ENCODE data around the gene DPYD.
A peak's percentile ranks its signal among the peaks of the same experiment; 100 is the strongest.

Gene DPYD

DNA sequence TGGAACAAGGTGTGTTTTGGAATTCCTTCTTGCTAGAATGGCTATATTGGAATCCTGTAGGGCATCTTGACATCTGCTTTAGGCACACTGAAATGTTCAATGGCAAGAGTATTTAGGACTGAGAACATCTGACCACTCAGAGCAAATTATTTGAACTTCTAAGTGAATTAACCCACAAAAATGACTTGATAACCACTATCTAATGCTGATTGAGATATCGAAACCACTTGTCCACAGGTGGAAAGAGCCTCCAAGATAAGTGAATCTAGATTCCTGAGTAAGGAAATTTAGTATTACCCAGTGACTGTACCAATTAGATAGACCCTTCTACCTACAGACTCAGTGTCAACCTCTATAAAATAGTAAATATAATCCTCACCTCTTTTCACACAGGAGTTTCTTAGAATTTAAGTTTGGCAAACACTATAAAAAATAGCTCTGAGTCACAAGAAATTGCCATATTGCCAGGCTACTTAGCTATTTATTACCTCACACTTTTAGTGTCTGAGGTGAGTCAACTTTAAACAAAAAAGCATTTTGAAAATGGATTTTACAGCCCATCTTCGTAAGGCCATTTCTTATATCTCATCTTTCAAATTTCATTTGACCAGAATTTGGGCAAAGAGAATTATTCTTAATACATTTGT is 777.5 kb downstream of the DPYD start:
- Mint-ChIP-seq H3K27me3 (no peaks in the 10 kb centered on the region), H3K4me3 (no peak overlapping the region), H3K9me3 (no peaks in the 10 kb centered on the region), H3K36me3 (ENCODE audit: insufficient read depth) (no peaks in the 10 kb centered on the region), H3K4me1 (ENCODE audit: low read depth in 2 of 2) (peaks cover 0 to 4% of the 10 kb centered on the region in 2 donors), H3K27ac (no peak overlapping the region)
- no peak for DNase-seq
- ATAC-seq (replicated peaks), result no peak

DNA sequence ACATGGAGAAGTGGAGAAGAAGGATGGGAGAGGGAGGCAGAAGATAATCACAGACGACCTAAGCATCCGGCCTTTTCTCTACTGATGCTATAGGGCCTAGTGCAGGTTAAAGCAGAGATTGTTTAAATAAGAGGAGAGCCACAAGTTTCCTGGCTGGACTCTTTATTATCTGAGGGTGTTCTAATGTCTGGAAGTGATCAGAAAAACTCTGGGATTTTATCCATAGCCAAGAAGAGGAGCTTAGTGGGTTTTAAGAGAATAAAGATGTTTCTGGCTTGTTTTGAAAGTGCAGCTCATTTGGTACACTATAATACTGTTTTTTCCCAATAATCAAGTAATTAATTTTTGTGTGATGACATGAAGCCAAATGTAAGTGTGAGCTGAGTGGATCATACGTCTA is 780.2 kb downstream of the DPYD start:
- Mint-ChIP-seq H3K9me3 (no peaks in the 10 kb centered on the region), H3K4me1 (ENCODE audit: low read depth in 2 of 2) (peaks cover 0 to 4% of the 10 kb centered on the region in 2 donors), H3K27me3 (no peaks in the 10 kb centered on the region), H3K36me3 (ENCODE audit: insufficient read depth) (no peaks in the 10 kb centered on the region), H3K4me3 (no peak overlapping the region), H3K27ac (no peak overlapping the region)
- ATAC-seq (replicated peaks), result no peak
- no peak for DNase-seq

DNA sequence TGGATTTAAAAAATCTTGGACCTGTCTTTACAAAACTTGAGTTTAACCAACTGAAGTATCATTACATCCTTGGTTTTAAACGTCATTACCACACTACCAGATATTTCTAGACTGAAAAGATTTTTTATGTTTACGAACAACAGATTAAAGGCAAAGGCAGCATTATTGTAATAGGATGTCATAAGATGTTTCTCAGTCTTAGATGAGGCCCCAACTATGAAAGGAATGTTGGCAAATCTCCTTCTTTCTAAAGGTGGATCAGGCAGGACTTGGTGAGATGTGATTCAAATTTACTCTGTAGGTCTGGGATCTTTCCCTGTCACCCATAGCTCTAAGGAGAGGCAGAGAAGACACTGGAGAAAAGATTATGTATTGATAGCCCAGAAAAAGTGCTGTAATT is 781.3 kb downstream of the DPYD start:
- Mint-ChIP-seq H3K27ac (no peak overlapping the region), H3K9me3 (no peaks in the 10 kb centered on the region), H3K27me3 (no peaks in the 10 kb centered on the region), H3K4me1 (ENCODE audit: low read depth in 2 of 2) (peaks cover 0 to 2% of the 10 kb centered on the region in 2 donors), H3K4me3 (no peak overlapping the region), H3K36me3 (ENCODE audit: insufficient read depth) (no peaks in the 10 kb centered on the region)
- ATAC-seq (replicated peaks) (no peak), DNase-seq (no peak)

DNA sequence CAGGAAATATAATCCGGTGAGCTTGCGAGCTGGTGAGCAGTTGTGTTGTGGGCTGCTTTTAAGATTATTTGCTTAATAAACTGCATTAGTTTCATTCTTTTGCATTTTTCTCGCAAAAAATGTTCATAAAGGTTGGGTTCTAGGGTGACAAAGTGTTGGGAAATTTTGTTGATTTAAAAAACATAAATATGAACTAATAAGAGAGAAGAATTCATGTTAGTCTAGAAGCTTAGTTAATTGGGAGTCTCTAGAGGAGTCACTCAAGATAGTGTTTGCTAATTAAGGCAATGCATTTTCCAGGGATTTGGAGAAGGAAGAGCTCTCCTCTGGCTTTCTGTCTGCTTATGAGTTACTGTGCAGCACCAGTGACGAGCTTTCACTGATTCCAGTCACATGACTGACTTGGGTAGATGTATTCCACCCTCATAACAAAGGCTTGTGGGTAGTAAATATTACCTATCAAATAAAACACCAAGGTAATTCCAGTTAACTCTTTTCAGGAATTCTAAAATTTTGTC is 782.3 kb downstream of the DPYD start:
- ATAC-seq (replicated peaks) (no peak), DNase-seq (no peak)
- Mint-ChIP-seq H3K27ac (no peak overlapping the region), H3K4me1 (ENCODE audit: low read depth in 2 of 2) (no peaks in the 10 kb centered on the region), H3K27me3 (no peaks in the 10 kb centered on the region), H3K36me3 (ENCODE audit: insufficient read depth) (no peaks in the 10 kb centered on the region), H3K9me3 (no peaks in the 10 kb centered on the region), H3K4me3 (no peak overlapping the region)

DNA sequence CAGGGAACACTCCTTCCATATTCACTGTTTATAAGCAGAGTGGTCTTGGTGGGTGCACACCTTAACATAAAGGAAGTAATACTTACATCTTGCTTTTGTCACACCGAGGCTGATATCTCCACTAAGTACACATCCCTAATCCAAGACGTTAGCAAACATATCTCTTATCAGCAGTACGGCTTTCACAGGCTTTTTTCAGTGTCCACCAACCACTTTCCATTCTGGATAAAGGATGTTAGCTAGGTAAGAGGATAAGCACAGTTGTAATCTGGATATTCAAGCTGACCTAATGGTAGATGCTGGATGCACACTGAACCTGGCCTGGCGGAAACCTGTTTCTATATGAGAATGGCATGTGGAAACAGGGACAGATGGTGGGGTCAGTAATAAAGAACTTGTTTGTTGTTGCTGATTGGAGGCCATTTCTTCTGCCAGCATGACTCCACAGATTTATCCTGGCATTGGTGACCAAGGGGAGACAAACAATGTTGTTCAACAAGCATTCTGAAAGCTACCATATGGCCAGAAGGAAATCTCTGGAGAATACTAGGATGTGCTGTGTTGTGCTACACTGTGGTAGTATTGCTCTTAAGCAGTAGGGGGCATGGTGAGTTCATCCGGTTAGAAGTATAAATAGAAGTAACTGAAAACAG is 782.8 kb downstream of the DPYD start:
- Mint-ChIP-seq H3K9me3 (no peaks in the 10 kb centered on the region), H3K27me3 (no peaks in the 10 kb centered on the region), H3K4me1 (ENCODE audit: low read depth in 2 of 2) (no peaks in the 10 kb centered on the region), H3K27ac (no peak overlapping the region), H3K36me3 (ENCODE audit: insufficient read depth) (no peaks in the 10 kb centered on the region), H3K4me3 (no peak overlapping the region)
- ATAC-seq (replicated peaks) (peak; percentile 63), DNase-seq (peak in 1 of 3 experiments; percentile 6)

DNA sequence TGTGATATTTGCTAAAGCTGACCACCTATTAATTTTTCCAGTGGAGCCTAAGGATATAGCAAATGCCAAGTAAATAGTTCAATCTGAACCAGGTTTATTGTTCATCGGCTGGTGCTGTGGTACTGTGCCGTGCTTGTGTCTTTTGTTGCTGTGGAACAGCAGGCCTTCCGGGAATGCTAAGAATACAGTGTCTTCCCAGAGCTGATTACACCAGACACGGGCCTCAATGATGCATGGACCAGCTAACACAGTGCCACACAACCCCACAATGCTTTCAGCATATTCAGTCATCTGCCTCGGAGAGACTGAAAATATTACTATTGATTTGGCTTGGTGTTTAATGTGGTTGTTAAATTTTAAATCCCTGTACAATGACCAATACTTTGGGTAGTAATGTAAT is 783.8 kb downstream of the DPYD start:
- H3K4me1 Mint-ChIP-seq (ENCODE audit: low read depth in 2 of 2), result no peaks in the 10 kb centered on the region
- no peak for DNase-seq
- H3K9me3 Mint-ChIP-seq, result no peaks in the 10 kb centered on the region
- ATAC-seq (replicated peaks), result no peak
- H3K4me3 Mint-ChIP-seq, result no peak overlapping the region
- no peaks in the 10 kb centered on the region for H3K27me3 Mint-ChIP-seq
- no peaks in the 10 kb centered on the region for H3K36me3 Mint-ChIP-seq (ENCODE audit: insufficient read depth)
- no peak overlapping the region for H3K27ac Mint-ChIP-seq

DNA sequence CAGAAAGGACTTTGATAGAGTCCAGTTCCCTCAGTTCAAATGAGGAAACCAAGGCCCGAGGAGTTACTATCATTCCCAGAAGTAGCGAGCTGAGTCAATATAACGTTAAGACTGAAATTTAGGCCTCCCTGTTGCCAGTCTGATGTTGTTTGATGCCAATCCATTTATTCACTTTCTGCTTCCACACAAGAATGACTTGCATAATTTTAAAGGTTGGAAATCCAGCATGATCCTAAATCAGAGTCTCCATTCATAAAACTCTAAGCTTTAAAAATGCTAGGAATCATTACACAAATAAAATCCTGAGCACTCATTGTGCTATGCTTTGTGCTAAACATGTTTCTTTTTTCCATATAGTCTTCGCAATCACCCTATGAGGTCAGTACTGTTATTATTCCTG is 784.9 kb downstream of the DPYD start:
- no peak overlapping the region for H3K4me3 Mint-ChIP-seq
- H3K4me1 Mint-ChIP-seq (ENCODE audit: low read depth in 2 of 2), result no peaks in the 10 kb centered on the region
- H3K27me3 Mint-ChIP-seq, result no peaks in the 10 kb centered on the region
- no peaks in the 10 kb centered on the region for H3K9me3 Mint-ChIP-seq
- no peak for ATAC-seq (replicated peaks)
- no peak overlapping the region for H3K27ac Mint-ChIP-seq
- DNase-seq, result no peak
- H3K36me3 Mint-ChIP-seq (ENCODE audit: insufficient read depth), result no peaks in the 10 kb centered on the region

DNA sequence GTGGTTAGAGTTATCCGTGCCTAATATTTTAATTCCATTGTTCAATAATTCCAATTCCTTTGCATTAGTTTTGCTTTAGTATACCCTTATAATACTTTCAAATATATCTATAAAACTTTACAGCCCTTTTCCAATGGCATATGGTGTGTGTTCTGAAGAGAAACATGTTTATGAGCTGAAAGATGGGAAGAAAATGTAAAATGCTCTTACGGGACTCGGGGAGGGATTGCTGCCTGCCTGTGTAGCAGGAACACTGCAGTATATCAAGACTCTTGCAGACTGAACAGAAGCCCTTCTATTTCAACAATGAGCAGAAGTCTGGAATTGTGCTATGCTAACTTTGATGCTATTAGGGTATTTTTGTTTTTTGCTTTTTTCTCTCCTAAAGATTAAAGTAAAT is 792.4 kb downstream of the DPYD start:
- H3K36me3 Mint-ChIP-seq (ENCODE audit: insufficient read depth), result no peaks in the 10 kb centered on the region
- DNase-seq (no peak), ATAC-seq (replicated peaks) (no peak)
- no peaks in the 10 kb centered on the region for H3K27me3 Mint-ChIP-seq
- H3K9me3 Mint-ChIP-seq, result no peaks in the 10 kb centered on the region
- H3K4me1 Mint-ChIP-seq (ENCODE audit: low read depth in 2 of 2), result no peaks in the 10 kb centered on the region
- H3K4me3 Mint-ChIP-seq, result no peak overlapping the region
- H3K27ac Mint-ChIP-seq, result no peak overlapping the region

DNA sequence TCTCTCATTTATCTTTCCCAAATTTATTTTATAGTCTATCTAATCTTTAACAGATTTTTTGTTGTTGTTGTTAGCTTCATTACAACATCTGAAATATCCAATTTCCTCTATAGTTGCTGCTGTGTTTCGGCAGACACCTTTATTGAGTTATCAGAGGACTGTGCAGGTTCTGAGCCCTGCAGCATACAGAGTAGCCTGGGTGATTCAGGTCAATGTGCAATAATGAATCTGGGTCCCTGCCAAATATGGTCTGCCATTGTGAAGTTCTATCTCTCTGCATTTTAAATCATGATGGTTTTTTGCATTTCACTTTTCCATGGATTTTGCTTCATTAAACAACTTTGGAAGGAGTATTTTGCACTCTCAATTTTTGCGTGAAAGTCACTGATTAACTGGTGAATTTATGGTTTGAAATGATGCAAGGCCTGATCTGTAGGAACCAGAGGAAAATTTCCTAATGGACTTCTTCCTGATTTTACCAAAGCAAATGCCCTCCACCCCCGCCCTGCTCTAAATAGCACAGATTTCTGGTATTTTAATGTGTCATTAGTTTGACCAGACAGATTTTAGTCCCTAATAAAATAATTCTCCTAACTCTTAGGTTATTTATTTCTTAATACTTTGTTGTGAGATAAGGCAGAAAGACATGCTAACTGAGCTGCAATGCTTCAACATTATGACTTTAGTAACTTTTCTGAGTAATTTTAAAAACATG is 797.0 kb downstream of the DPYD start:
- no peaks in the 10 kb centered on the region for H3K36me3 Mint-ChIP-seq (ENCODE audit: insufficient read depth)
- no peaks in the 10 kb centered on the region for H3K27me3 Mint-ChIP-seq
- ATAC-seq (replicated peaks) (no peak), DNase-seq (no peak)
- H3K27ac Mint-ChIP-seq, result no peak overlapping the region
- no peaks in the 10 kb centered on the region for H3K4me1 Mint-ChIP-seq (ENCODE audit: low read depth in 2 of 2)
- no peak overlapping the region for H3K4me3 Mint-ChIP-seq
- no peaks in the 10 kb centered on the region for H3K9me3 Mint-ChIP-seq

DNA sequence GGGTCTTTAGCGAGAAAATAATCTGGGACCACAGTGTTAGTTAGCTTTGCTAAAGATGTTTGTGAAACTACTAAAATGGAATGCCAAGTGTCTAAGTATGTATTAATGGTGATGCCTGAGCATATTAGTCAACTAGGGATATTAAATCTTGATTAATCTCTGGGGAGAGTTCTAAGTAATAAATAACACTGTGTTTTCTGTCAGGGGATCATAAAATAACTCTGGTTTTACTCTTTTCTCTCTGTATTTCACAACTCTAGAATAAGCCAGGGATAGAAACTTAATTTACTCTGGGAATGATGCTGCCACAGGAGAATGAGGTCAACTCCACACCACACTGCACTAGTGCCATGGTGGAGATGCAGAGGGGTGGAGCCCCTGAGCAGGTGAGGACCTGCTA is 800.0 kb downstream of the DPYD start:
- Mint-ChIP-seq H3K4me3 (no peak overlapping the region), H3K9me3 (no peaks in the 10 kb centered on the region), H3K36me3 (ENCODE audit: insufficient read depth) (peaks cover 10% of the 10 kb centered on the region), H3K27ac (no peak overlapping the region), H3K27me3 (no peaks in the 10 kb centered on the region), H3K4me1 (ENCODE audit: low read depth in 2 of 2) (no peaks in the 10 kb centered on the region)
- DNase-seq, result no peak
- no peak for ATAC-seq (replicated peaks)

DNA sequence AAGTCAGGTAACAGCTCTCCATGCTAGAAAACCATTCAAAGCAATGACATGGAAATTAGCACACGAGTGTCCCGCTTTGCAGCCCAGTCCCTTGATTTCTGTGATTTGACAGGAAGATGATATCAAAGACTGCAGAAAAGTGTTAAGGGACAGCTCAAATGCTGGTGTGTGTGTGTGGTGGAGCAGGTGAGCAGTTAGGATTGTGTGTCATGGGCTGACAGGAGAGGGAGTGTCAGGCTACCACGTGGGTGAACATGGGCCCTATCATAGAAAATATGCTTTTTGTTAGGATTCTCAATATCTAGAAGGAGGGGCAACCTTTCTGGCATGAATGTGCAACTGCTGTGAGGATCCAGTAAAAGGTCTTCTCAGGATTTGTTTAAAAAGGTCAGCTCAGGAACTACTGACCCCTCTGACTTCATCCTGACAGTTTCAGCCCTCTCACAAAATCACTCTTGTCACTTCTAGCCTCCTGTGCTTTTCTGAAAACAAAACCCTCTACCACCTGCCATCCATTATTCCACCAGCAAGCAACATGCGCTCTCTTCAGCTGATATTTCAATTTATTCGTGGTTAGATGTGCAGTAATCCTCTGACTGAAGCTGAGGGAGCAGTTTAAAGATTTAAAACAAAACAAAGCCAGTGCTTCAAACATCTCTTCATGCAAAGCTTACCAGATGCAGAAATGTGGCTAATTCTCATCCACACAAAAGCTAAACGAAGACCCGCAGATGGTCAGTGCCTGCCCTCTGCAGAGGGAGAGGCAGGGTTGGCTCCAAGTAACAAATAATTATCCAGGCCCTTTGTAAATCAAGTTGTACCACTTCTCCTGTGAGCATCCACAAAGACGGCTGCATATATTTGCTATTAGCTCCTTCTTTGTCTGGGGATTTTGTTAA is 801.3 kb downstream of the DPYD start:
- DNase-seq (no peak), ATAC-seq (replicated peaks) (no peak)
- H3K9me3 Mint-ChIP-seq, result no peaks in the 10 kb centered on the region
- H3K27ac Mint-ChIP-seq, result no peak overlapping the region
- peaks cover 11% of the 10 kb centered on the region for H3K36me3 Mint-ChIP-seq (ENCODE audit: insufficient read depth)
- no peaks in the 10 kb centered on the region for H3K27me3 Mint-ChIP-seq
- H3K4me3 Mint-ChIP-seq, result no peak overlapping the region
- H3K4me1 Mint-ChIP-seq (ENCODE audit: low read depth in 2 of 2), result no peaks in the 10 kb centered on the region

DNA sequence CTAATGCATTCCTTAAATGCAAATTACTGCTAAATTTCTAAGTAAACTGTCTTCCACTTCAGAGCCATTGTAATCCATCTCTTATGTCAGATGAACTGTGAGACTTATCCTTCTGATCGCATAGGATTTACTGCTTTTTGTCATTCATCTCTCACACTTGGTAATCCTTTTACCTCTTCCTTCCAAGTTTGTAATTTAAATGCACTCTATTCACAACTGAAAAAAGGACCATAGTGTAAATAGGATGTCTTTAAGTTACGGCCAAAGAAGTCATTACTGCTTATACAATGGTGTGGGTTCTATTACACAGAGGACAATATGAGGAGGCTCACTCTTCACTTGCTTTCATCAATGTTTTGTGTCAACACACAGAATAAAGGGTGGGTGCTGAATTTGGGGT is 806.0 kb downstream of the DPYD start:
- Mint-ChIP-seq H3K36me3 (ENCODE audit: insufficient read depth) (peaks cover 11% of the 10 kb centered on the region), H3K9me3 (no peaks in the 10 kb centered on the region), H3K4me1 (ENCODE audit: low read depth in 2 of 2) (no peaks in the 10 kb centered on the region), H3K27me3 (no peaks in the 10 kb centered on the region), H3K27ac (no peak overlapping the region), H3K4me3 (no peak overlapping the region)
- no peak for ATAC-seq (replicated peaks)
- DNase-seq, result no peak

DNA sequence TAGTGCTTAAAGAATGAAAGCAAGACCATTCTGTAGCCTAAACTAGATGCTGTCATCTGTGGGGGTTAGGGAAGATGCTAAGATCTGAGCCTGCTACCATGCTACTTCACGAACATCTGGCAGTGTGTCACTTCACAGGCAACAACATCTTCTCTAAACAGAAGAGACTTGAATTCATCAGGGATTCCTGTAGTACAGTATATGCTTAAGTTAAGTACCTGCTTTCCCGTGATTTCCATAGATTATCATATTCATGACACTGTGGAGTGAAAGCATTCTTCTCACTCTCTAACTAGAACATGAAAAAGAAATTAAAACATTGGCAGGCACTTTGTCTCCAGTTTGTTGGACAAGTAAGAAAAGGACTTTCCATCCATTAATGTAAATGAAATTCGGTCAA is 808.4 kb downstream of the DPYD start:
- Mint-ChIP-seq H3K27ac (no peak overlapping the region), H3K27me3 (no peaks in the 10 kb centered on the region), H3K36me3 (ENCODE audit: insufficient read depth) (peaks cover 8% of the 10 kb centered on the region), H3K4me3 (no peak overlapping the region), H3K4me1 (ENCODE audit: low read depth in 2 of 2) (no peaks in the 10 kb centered on the region), H3K9me3 (no peaks in the 10 kb centered on the region)
- ATAC-seq (replicated peaks), result no peak
- DNase-seq, result no peak
